Calu3 (cell line): ENCODE data around the gene NDUFAF7. TPM values are rescaled to one million over a fixed set of nuclear protein-coding genes. Genes with fewer than 3 reads are reported as not detected.

Experiments used
- BruUV-seq: library from RNA; stranded (reverse); fragments of 400-500 nt; replicated peaks from 2 replicates; lab custom pipeline; 2021; lab: Mats Ljungman, UMichigan
- CTCF ChIA-PET: fragments of 300-600 bp; sonication (Branson Sonifier 250); formaldehyde crosslinking; loops from one replicate; lab custom pipeline; 2022; ENCODE audit warnings: antibody characterized with exemption; lab: Charles Lee
- DNase-seq: peaks from one replicate; pipeline ENCODE4 v3.0.0; 2022
- H3K27ac Mint-ChIP-seq: one replicate; pipeline ENCODE4 v1.8.0; 2022; ENCODE audit warnings: mixed read lengths; ENCODE audit not compliant: unreplicated experiment
- H3K27me3 Mint-ChIP-seq: one replicate; pipeline ENCODE4 v1.8.0; 2022; ENCODE audit warnings: mixed read lengths; ENCODE audit not compliant: unreplicated experiment
- H3K36me3 Mint-ChIP-seq: one replicate; pipeline ENCODE4 v1.8.0; 2022; ENCODE audit warnings: mild to moderate bottlenecking, moderate library complexity, mixed read lengths; ENCODE audit not compliant: insufficient read depth, unreplicated experiment
- H3K4me1 Mint-ChIP-seq: one replicate; pipeline ENCODE4 v1.8.0; 2022; ENCODE audit warnings: mild to moderate bottlenecking, low read depth, mixed read lengths; ENCODE audit not compliant: unreplicated experiment
- H3K4me3 Mint-ChIP-seq: one replicate; pipeline ENCODE4 v1.8.0; 2022; ENCODE audit warnings: mild to moderate bottlenecking, low read depth, moderate library complexity, mixed read lengths; ENCODE audit not compliant: unreplicated experiment
- H3K9me3 Mint-ChIP-seq: one replicate; pipeline ENCODE4 v1.8.0; 2022; ENCODE audit warnings: low read depth, mixed read lengths; ENCODE audit not compliant: unreplicated experiment
- CTCF ChIP-seq: fragments of 200-600 bp; IDR thresholded peaks from one replicate; pipeline ENCODE4 v1.8.0; 2022; ENCODE audit warnings: antibody characterized with exemption; ENCODE audit not compliant: unreplicated experiment
- intact Hi-C: fragments of 100-400 bp; cut with micrococcal nuclease; formaldehyde crosslinking; loops from one replicate; pipeline ENCODE4 v1.10.0; 2022; ENCODE audit not compliant: unreplicated experiment
- total RNA-seq: library from RNA; stranded (reverse); gene quantifications from 2 replicates; pipeline ENCODE4 v1.2.3, GENCODE V29; 2022

NDUFAF7 gene
- total RNA-seq, 1 experiment from 2014 or later, result 22.3 TPM

GRCh38 chr2:37263839-37264238, 32.4 kb downstream of the NDUFAF7 start:
- H3K4me1 Mint-ChIP-seq, result no peaks in the 10 kb centered on the region
- H3K27me3 Mint-ChIP-seq, result no peaks in the 10 kb centered on the region
- no peak for TF ChIP-seq CTCF
- intact Hi-C loops, result no loop called here
- H3K4me3 Mint-ChIP-seq, result no peak overlapping the region
- H3K36me3 Mint-ChIP-seq, result no peaks in the 10 kb centered on the region
- CTCF ChIA-PET, result no interaction called here
- BruUV-seq, result no TSS peak
- peak overlapping the region; percentile 16 for H3K27ac Mint-ChIP-seq
- H3K9me3 Mint-ChIP-seq, result no peaks in the 10 kb centered on the region
- no peak for DNase-seq

GRCh38 chr2:37267685-37268084, 36.2 kb downstream of the NDUFAF7 start:
- no peaks in the 10 kb centered on the region for H3K9me3 Mint-ChIP-seq
- no peak for TF ChIP-seq CTCF
- DNase-seq, result no peak
- peaks cover 6% of the 10 kb centered on the region for H3K36me3 Mint-ChIP-seq
- H3K4me1 Mint-ChIP-seq, result no peaks in the 10 kb centered on the region
- CTCF ChIA-PET, result no interaction called here
- BruUV-seq, result no TSS peak
- intact Hi-C loops, result no loop called here
- H3K27me3 Mint-ChIP-seq, result no peaks in the 10 kb centered on the region
- no peak overlapping the region for H3K4me3 Mint-ChIP-seq
- H3K27ac Mint-ChIP-seq, result no peak overlapping the region

GRCh38 chr2:37268111-37268510, 36.7 kb downstream of the NDUFAF7 start:
- no peaks in the 10 kb centered on the region for H3K27me3 Mint-ChIP-seq
- H3K9me3 Mint-ChIP-seq, result no peaks in the 10 kb centered on the region
- TF ChIP-seq CTCF, result no peak
- H3K27ac Mint-ChIP-seq, result no peak overlapping the region
- intact Hi-C loops, result no loop called here
- CTCF ChIA-PET, result no interaction called here
- no peaks in the 10 kb centered on the region for H3K4me1 Mint-ChIP-seq
- BruUV-seq, result no TSS peak
- no peak overlapping the region for H3K4me3 Mint-ChIP-seq
- DNase-seq, result no peak
- peaks cover 6% of the 10 kb centered on the region for H3K36me3 Mint-ChIP-seq

DNA sequence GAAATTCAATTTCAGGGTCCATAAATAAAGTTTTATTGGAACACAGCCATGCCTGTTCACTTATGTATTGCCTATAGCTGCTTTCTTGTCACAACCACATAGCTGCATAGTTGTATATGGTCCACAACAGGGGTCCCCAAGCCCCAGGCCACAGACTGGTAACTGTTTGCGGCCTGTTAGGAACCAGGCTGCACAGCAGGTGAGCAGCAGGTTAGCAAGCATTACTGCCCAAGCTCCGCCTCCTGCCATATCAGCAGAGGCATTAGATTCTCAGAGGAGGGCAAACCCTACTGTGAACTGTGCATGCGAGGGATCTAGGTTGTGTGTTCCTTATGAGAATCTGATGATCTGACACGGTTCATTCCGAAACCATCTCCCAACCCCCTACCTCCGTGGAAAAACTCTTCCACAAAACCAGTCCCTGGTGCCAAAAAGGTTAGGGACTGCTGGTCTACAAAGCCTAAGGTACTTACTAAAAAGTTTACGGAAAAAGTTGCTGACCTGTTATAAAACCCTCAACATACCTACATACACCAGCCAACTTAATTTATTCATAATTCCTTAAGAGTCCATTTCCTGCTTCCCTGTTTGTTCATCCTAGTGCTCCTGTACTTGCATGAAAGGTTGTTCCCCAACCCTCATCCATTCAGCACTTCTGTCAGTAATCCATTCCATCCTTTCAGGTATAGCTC, 40.1 kb downstream of the NDUFAF7 start:
- no peaks in the 10 kb centered on the region for H3K9me3 Mint-ChIP-seq
- H3K27ac Mint-ChIP-seq, result no peak overlapping the region
- no peak overlapping the region for H3K4me3 Mint-ChIP-seq
- CTCF ChIA-PET, result interaction anchor here (1.4 kb wide), 1 partner anchor 12 kb away, joined by 4 read pairs; no protein-coding TSS in a partner anchor
- no peaks in the 10 kb centered on the region for H3K27me3 Mint-ChIP-seq
- no peak for TF ChIP-seq CTCF
- no peaks in the 10 kb centered on the region for H3K4me1 Mint-ChIP-seq
- intact Hi-C loops, result no loop called here
- peaks cover 10% of the 10 kb centered on the region for H3K36me3 Mint-ChIP-seq
- BruUV-seq, result no TSS peak
- no peak for DNase-seq
